Right ventricle myocardium superior (tissue), 1 donor: ENCODE data around the gene GPX3. TPM values are rescaled to one million over a fixed set of nuclear protein-coding genes. Genes with fewer than 3 reads are reported as not detected.

ENCODE experiments used
- ATAC-seq: fragments of 200-7000 bp; cut with Tn5 transposase; one replicate; pipeline ENCODE4 v1.9.1; 2020; ENCODE audit warnings: mild to moderate bottlenecking; ENCODE audit not compliant: poor library complexity
- DNase-seq: peaks from one replicate; pipeline ENCODE4 v3.0.0-alpha.2; 2020
- intact Hi-C: fragments of 100-400 bp; cut with DNase I; formaldehyde crosslinking; loops from one replicate; pipeline ENCODE4 v1.11.2; 2022
- long read RNA-seq: library from polyadenylated mRNA; unstranded; transcript quantifications from one replicate; pipeline ENCODE4 v2.0.0, GENCODE V29; 2021
- total RNA-seq: library from RNA; stranded (reverse); fragmentation: NEBNext Ultra II Directional; extraction: Animal tissue kit (Norgen Biotek cat#: 25700); gene quantifications from one replicate; pipeline ENCODE4 v1.2.1, GENCODE V29; 2021
- donor health status: DM: no; HTN: yes; CAD: no; lungs with severe emphysema.

GPX3 gene
- total RNA-seq, result 592 TPM
- long read RNA-seq, transcript GPX3-201 (5 exons, 1,636 nt), result major isoform, 1,758 of 1,955 reads
- long read RNA-seq, transcript GPX3-209 (6 exons, 1,478 nt), result minor isoform, 29 of 1,955 reads
- long read RNA-seq, partial matches to known transcripts, result 101 of 1,955 reads
- long read RNA-seq, other reads (novel, unspliced or antisense), result 66 of 1,955 reads

- ATAC-seq, result peak; percentile 90
- intact Hi-C loops, result no loop called here
- peak; percentile 97 for DNase-seq
These were observed at the start of gene GPX3 for GRCh38 chr5:151020304-151021110. TSS of gene GPX3 (plus strand) at chr5:151020591. CDS start at chr5:151020655, 64 bp downstream.

GRCh38 chr5:150978590-150978989 is 41.8 kb upstream of the GPX3 start:
- intact Hi-C loops, result no loop called here
- DNase-seq, result no peak
- ATAC-seq, result no peak

GRCh38 chr5:150987746-150988145 is 32.6 kb upstream of the GPX3 start:
- ATAC-seq (no peak), DNase-seq (no peak)
- intact Hi-C loops, result no loop called here

- intact Hi-C loops, result no loop called here
- no peak for DNase-seq
- no peak for ATAC-seq
These were observed 30.7 kb upstream of the GPX3 start for GRCh38 chr5:150989695-150990094.

GRCh38 chr5:150992705-150993104 is 27.7 kb upstream of the GPX3 start:
- no peak for DNase-seq
- no peak for ATAC-seq
- intact Hi-C loops, result no loop called here

- ATAC-seq (peak; percentile 55), DNase-seq (no peak)
- intact Hi-C loops, result no loop called here
These were observed 27.0 kb upstream of the GPX3 start for GRCh38 chr5:150993422-150993821.

GRCh38 chr5:150993826-150994412 is 26.5 kb upstream of the GPX3 start:
- DNase-seq (no peak), ATAC-seq (no peak)
- intact Hi-C loops, result no loop called here

GRCh38 chr5:150999704-151000442 is 20.5 kb upstream of the GPX3 start:
- DNase-seq, result peak; percentile 76
- peak; percentile 84 for ATAC-seq
- intact Hi-C loops, result loop anchor here (5.0 to 10.0 kb wide), 2 partner anchors 47 to 245 kb away; no protein-coding TSS in a partner anchor

- intact Hi-C loops, result loop anchor here (5.0 to 10.0 kb wide), 2 partner anchors 46 to 243 kb away; no protein-coding TSS in a partner anchor
- DNase-seq (no peak), ATAC-seq (no peak)
These were observed 19.0 kb upstream of the GPX3 start for GRCh38 chr5:151001436-151001835.

- DNase-seq (no peak), ATAC-seq (no peak)
- intact Hi-C loops, result loop anchor here (5.0 to 10.0 kb wide), 2 partner anchors 45 to 243 kb away; no protein-coding TSS in a partner anchor
These were observed 18.1 kb upstream of the GPX3 start for GRCh38 chr5:151002250-151002649.

- no peak for ATAC-seq
- intact Hi-C loops, result loop anchor here (5.0 to 10.0 kb wide), 2 partner anchors 44 to 242 kb away; no protein-coding TSS in a partner anchor
- no peak for DNase-seq
These were observed 17.5 kb upstream of the GPX3 start for GRCh38 chr5:151002681-151003502.

GRCh38 chr5:151003503-151003860 is 16.9 kb upstream of the GPX3 start:
- no peak for DNase-seq
- ATAC-seq, result no peak
- intact Hi-C loops, result loop anchor here (5.0 to 10.0 kb wide), 2 partner anchors 44 to 241 kb away; no protein-coding TSS in a partner anchor

GRCh38 chr5:151004499-151004898 is 15.9 kb upstream of the GPX3 start:
- ATAC-seq (no peak), DNase-seq (no peak)
- intact Hi-C loops, result loop anchor here (5.0 to 10.0 kb wide), 2 partner anchors 43 to 240 kb away; no protein-coding TSS in a partner anchor

- intact Hi-C loops, result loop anchor here (5.0 to 10.0 kb wide), 2 partner anchors 107 to 239 kb away; no protein-coding TSS in a partner anchor
- ATAC-seq (peak; percentile 55), DNase-seq (peak; percentile 65)
These were observed 15.0 kb upstream of the GPX3 start for GRCh38 chr5:151005187-151005949.

- ATAC-seq (peak; percentile 84), DNase-seq (peak; percentile 92)
- intact Hi-C loops, result loop anchor here (5.0 to 10.0 kb wide), 2 partner anchors 106 to 239 kb away; no protein-coding TSS in a partner anchor
These were observed 14.3 kb upstream of the GPX3 start for GRCh38 chr5:151005950-151006576.

GRCh38 chr5:151006704-151007334 is 13.6 kb upstream of the GPX3 start:
- DNase-seq (peak; percentile 69), ATAC-seq (peak; percentile 24)
- intact Hi-C loops, result loop anchor here (5.0 to 10.0 kb wide), 2 partner anchors 105 to 238 kb away; no protein-coding TSS in a partner anchor
